Occipital lobe (tissue), 2 donors: ENCODE results near the gene ITIH5. TPM values are rescaled to one million over a fixed set of nuclear protein-coding genes. Genes with fewer than 3 reads are reported as not detected.
A peak's percentile ranks its signal among the peaks of the same experiment; 100 is the strongest.
"Not testable (repeated sequence)": the region's sequence is repeated elsewhere in the genome, so short reads cannot be mapped to it uniquely, and the experiment has no call there.

Experiments used
- DNase-seq: peaks from one replicate; lab custom pipeline; 2025; lab: John Stamatoyannopoulos, UW
- total RNA-seq: library from RNA; depleted of rRNA; stranded (reverse); fragments of >200 nt; gene quantifications from one replicate; pipeline ENCODE4 v1.2.3, GENCODE V29; 2014

ITIH5 gene
- 14.3 TPM for total RNA-seq

DNA sequence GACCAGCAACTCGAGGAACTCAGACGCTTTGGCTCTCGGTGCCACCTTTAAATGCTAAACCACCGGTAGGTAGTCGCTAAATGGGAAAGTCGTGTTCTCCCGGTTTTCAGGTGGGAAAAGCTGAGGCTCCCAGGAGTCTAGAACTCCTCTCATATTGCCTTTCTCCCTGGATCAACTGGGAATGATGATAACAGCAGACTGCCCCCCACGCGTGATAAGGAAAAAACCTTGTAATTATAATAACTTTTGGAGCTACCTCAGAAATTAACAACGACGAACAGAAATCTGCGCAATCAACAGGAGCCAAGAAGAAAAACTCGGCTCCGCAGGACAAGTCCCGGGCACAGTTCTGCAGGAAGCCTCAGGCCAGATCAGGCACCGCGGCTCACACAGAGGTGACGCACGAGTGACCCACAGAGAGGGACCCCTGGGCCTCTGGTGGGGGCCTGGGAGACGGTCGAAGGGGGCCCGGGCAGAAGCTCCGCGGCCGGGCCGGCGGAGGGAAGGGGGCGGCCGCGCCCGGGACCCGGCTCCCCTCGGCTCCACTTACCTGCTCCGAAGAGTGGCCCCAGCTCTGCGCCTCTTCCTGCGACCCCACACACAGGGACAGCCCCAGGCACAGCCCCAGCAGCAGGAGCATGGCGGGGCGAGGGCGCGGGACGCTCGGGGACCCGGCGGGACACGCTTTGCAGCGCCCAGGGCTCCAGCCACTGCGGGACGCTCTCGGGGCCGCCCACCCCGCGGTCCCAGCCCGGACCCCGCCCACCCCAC, at the start of gene ITIH5:
Gene ITIH5 (minus strand): TSS at position 714 of the 771 bp plus-strand sequence. CDS start 74 bp downstream, at position 640.
- DNase-seq: no peak

DNA sequence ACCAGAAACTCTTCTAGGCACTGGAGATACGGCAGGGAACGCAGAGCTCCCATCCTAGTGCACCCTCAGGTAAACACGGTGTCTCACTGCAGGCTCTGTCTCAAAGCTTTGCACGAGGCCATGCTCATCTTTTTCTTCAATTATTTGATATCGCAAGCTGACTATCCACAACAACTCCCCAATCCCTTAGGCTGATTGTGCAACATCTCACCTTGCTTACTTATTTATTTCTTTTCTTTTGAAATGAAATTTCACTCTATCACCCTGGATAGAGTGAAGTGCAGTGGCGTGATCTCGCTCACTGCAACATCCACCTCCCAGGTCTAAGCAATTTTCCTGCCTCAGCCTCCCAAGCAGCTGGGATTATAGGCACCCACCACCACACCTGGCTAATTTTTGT, 48.7 kb upstream of the ITIH5 start:
- DNase-seq: no peak

DNA sequence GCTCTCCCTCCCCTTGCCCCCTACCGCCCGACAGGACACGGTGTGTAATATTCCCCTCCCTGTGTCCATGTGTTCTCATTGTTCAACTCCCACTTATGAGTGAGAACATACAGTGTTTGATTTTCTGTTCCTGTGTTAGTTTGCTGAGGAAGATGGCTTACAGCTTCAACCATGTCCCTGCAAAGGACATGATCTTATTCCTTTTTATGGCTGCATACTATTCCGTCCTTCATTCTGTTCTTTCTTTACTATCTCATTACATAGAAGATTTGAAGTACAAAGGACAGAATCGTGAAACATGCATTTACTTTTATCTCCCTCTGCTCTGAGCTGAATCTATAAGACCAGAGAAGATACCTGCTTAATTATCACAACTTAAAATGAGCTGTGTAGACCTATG, 44.3 kb upstream of the ITIH5 start:
- DNase-seq: not testable (repeated sequence)

DNA sequence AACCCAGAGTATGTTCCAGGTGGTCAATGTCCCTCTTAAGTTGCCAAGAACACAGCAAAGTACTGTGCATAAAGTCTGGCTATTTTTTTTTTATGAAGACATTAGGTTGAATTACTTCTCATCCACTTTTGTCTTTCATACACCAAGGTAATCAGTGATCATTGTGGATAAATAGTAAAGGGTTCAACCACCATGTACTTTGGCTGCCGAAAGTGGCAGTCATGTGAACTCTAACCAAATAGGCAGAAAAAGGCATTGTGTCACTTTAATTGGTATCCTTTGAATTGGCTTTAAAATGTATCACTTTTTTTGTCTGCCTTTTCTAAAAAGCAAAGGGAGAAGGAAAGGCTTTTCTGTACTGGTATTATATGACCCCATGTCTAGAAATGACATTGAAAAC, 43.7 kb upstream of the ITIH5 start:
- no peak for DNase-seq

DNA sequence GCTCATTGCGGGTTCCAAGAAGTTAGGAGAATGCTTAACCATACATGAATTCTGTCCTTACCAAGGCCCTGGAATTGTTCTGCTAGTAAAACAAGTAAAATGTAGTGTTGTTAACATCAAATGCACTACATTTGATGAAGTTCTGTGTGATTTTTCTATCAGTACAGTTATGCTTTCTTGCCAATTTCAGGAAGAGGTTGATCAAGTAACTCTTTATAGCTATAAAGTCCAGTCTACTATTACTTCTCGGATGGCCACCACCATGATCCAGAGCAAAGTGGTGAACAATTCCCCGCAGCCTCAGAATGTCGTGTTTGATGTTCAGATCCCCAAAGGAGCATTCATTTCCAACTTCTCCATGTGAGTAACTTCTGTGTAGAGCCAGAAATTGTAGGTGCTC, 42.1 kb upstream of the ITIH5 start:
- no peak for DNase-seq

DNA sequence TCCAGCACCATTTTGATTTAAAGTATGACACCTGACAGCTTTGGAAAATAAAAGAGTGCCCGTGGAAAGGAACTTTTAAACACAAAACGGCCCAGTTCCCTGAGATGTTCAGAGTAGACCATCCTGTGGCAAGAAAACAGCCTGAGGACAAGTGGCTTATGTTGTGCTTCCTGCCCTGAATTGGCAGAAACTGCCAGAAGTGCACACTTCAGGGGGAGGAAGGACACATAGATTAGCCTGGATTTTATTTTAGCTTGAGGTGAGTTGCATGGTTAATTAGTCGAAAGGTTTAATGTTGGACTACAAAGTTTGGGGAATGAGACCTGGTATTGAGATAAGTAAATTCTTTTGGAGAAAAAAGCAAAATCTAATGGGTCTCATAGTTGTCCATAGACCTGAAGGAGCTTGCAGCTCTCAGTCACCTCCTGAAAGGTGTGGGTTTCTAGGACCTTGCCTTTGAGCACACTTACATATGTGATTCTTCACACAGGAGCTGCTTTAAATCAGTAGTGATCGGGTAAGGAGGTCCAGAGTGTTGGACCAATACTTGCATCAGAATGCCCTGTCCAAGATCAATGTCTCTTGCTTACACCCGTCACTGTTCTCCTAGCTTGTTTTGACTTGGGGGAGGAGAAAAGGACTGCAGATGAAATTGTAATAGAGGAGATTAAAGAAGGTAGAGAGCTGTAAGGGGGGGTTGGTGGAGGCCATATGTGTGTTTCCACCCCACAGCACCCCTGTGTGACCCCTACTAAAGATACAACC, 41.3 kb upstream of the ITIH5 start:
- DNase-seq: no peak

DNA sequence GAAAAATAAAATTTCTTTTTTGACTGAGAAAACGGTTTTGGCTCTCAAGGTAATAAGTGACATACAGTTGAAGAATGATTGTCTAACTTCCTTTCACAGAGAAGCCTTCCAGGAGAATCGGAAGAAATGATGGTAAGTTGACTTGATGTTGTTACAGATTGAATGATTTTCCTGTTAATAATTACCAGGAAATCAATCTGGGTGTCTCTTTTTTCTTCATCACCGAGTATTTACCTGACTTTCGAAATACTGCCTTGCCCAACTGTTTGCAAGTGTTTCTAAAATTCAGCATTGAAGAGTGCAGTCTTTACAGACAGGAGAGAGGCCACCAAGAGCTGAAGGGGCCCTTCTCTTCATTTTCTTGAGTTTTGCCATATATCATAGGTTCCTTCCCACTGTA, 40.3 kb upstream of the ITIH5 start:
- DNase-seq: no peak

DNA sequence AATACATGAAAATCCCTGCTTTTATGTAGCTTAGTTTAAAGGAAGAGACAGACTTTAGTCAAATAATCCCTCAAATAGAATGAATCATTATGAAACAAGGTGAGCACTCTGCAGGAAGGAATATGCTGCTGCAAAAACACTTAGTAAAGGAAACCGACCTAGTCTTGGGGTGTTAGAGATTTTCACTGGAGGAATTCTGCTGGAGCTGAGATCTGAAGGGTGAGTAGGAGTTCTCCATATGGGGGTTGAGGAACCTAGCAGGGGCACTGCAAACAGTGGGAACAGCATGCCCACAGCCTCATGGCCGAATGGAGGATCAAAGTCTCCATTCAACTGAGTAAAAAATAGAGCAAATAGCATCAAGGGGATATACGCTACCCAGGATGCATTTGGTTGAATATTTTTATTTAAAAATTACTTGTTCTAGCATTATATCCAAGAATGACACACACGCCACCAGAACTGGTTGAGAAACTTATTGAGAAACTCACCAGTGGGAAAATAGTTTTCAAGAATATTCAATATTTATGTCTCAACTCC, 39.8 kb upstream of the ITIH5 start:
- DNase-seq: no peak

DNA sequence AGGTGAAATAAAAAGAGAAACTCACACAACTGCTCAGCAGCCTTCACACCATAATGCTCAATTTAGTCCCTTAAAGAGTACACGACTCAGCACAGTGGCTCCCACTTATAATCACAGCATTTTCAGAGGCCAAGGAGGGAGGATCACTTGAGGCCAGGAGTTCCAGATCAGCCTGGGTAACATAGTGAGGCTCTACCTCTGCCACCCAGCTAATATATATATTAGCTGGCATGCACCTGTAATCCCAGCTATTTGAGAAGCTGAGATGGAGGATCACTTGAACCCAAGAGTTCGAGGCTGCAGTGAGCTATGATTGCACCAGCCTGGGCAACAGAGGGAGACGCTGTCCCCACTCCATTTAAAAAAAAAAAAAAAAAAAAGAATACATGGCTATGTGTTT, 38.6 kb upstream of the ITIH5 start:
- no peak for DNase-seq

DNA sequence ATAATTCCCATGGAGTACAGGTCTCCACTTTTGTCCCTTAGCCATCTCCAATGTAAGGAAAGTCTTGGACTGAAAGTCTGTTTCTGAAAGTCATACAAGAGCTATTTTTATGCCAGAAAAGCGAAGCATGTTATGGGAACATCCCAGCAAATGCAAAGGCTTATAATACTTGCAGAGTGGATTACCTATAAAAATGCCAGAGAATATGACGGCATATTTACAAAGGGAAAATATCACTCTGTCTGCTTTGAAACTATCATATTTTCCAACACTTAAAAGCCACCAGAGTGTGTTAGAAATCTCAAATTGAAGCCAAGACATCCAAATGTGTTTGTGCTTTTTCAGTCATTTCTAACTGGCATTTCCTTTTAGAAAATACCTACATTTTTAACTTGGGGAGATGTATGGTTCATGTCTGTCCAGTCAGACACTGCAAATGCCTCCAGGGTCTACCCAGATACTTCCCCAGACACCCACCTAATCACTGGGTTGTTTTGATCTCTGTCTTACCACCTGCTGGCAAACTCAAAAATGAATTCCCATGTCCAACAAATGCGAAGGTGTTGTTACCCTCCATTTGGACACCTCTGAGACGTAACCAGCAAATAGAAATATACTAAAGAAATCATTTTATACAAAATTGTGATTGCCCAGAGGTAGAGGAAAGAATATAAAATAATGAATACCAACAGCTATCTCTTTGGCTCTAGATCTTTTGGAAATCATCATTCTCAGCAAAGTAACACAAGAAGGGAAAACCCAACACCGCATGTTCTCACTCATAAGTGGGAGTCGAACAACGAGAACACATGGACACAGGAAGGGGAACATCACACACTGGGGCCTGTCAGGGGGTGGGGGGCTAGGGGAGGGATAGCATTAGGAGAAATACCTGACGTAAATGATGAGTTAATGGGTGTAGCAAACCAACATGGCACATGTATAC, 37.6 kb upstream of the ITIH5 start:
- no peak for DNase-seq

DNA sequence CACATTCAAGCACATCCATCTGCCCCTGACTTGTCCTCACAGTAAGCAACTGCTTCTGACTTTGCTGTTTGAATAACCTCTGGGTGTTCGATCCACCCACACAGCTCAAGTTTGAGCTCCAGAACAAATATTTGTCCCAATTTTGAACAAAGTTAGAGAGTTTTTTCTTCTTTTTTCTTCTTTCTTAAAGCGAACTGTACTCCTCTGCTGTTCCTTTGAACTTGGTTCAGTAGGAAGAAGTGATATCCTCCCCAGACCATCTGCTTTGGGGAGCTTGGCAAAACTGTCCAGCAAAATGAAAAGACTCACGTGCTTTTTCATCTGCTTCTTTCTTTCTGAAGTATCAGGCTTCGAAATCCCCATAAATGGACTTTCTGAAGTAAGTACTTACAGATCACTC, 36.4 kb upstream of the ITIH5 start, which contains the start of gene ITIH2:
Gene ITIH2 (plus strand): TSS at position 177 of the 400 bp plus-strand sequence. CDS start 119 bp downstream, at position 296.
- no peak for DNase-seq

DNA sequence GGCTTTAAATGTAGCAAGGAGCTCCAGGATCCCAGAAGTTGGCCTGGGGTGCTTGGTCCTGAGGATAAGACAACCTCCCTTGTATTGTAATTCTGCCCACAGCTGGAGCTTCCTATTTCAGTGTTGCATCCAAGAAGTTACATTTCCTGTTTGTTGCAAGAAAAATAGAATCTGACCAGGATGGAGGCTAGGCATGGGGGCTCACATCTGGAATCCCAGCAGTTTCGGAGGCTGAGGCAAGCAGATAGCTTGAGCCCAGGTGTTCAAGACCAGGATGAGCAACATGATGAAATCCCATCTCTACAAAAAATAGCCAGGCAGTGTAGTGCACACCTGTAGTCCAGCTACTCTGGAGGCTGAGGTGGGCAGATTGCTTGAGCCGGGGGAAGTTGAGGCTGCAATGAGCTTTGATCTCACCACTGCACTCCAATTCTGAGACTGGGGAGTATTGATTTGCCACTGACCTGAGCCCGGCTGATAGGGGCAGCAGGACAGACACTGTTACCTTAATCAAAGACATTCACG, 35.6 kb upstream of the ITIH5 start:
- no peak for DNase-seq

DNA sequence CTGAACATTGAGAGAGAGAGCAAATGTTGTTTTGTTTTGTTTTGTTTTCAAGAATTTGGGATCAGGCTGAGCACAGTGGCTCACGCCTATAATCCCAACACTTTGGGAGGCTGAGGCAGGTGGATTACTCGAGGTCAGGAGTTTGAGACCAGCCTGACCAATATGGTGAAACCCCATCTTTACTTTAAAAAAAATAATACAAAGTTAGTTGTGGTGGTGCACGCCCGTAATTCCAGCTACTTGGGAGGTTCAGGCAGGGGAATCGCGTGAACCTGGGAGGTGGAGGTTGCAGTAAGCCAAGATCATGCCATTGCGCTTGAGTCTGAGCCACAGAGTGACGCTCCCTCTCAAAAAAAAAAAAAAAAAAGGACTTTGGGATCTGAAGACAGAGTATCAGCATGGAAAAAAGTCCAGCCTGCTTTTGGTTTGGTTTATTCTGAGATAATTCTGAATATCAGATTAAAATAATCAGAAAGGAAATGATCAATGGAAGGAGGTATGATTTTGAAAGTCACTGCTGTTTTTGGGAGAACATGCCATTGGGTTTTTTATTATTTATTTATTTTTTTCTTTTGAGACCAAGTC, 34.5 kb upstream of the ITIH5 start:
- DNase-seq: no peak

DNA sequence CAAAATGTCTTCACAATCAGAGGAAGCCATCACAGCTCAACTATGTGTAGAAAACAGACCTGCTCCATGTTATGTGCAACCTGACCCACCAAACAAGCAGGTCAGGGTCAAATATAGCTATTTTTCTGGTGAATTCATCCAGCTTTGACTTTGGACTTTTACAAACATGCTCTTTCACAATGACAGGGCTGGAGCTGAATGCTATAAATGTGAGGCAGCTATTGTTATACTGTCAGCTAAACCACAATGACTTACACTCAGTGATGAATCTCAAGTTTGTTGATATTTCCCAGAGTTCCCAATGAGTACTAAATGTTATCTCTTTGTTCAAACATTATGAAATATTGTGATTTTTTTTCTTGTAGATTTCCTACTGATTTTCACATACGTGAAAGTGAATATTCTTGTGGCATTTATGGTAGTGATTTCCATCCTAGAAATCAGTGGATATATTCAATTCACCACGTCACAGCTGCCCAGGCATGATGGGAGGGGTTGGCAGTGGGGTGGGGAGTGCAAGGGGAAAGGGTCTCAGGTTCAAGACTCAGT, 33.9 kb upstream of the ITIH5 start:
- no peak for DNase-seq

DNA sequence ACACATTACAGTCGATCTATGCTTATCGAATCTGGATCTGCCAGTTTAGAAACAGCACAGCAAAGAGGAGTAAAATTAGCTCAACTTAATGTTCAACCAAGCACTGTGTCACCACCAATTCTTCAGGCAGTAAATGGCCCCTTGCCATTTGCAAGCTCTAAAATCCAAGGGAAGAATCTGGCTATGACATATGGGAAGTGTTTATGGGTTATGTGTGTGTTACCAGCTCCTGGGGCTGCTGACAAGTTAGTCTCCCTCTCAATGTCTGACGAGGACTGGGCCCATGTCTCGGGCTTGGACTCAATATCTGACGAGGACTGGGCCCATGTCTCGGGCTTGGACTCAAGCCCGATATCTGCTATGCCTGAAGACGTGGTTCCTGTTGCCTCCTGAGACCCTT, 30.7 kb upstream of the ITIH5 start:
- no peak for DNase-seq

DNA sequence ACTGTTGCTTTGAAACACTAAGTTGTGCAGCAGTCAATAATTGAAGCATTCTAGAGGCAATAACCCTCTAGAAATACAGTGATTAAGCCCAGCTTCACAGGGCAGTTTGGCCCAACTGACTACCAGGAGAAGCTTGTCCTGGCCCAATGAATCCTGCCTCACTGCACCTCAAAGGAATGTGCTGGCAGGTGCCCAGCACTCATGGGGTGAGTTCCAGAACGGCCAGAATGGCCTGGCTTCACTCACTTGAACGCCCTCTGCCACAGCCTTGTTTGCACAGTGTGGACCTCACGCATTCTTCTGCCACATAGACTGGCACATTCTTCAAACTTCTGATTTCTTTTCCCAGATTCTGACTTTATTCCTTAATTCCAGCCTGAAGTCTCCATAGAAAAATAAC, 29.8 kb upstream of the ITIH5 start:
- DNase-seq: peak; percentile 3

DNA sequence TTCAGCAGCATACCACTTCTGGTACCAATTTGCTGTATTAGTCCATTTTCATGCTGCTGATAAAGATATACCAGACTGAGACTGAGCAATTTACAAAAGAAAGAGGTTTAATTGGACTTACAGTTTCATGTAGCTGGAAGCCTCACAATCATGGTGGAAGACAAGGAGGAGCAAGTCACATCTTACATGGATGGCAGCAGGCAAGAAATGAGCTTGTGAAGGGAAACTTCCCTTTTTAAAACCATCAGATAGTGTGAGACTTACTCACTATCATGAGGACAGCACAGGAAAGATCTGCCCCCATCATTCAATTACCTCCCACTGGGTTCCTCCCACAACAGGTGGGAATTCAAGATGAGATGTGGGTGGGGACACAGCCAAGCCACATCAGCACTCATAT, 26.4 kb upstream of the ITIH5 start:
- DNase-seq: not testable (repeated sequence)

DNA sequence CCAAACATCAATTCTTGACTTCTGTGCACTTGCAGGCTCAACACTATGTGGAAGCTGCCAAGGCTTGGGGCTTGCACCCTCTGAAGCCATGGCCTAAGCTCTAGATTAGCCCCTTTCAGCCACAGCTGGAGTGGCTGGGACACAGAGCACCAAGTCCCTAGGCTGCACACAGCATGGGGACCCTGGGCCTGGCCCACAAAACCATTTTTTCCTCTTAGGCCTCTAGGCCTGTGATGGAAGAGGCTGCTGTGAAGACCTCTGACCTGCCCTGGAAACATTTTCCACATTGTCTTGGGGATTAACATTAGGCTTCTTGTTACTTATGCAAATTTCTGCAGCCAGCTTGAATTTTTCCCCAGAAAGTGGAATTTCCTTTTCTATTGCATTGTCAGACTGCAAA, 25.6 kb upstream of the ITIH5 start:
- DNase-seq: not testable (repeated sequence)

DNA sequence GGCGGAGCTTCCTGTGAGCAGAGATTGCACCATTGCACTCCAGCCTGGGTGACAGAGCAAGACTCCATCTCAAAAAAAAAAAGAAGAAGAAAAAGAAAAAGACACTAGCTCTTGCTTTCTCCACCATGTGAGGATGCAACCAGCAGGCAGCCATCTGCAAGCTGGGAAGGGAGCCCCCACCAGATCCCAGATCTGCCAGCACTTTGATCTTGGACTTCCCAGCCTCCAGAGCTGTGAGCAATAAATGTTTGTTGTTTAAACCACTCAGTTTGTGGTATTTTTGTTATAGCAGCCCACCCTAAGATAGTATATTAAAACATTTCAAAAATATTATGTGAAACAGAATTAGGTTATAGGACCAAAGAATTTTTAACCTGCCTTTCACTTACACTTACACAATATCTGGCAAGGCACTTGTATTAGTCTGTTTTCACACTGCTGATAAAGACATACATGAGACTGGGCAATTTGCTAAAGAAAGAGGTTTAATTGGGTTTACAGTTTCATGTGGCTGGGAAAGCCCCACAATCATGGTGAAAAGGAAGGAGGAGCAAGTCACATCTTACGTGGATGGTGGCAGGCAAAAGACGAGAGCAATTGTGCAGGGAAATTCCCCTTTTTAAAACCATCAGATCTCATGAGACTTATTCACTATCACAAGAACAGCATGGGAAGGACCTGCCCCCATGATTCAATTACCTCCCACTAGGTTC, 24.3 kb upstream of the ITIH5 start:
- DNase-seq: not testable (repeated sequence)

DNA sequence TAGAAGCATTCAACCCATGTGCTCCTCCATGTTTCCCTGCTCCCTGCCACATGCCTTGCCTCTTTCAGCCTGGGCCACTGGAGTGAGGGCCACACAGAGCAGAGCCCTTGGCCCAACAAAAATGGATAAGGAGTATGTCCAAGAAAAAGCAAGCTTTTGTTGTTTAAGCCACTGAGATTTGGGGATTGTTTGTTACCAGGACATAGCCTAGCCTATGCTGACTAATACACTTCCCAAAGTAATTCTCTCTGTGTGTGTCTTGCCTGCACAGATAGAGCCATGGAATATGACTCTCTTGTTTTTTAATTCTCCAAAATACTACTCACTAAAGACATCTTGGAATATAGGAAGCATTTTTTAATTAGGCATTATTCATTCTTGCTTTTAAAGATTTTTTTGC, 22.8 kb upstream of the ITIH5 start:
- no peak for DNase-seq
